Right lobe of liver (tissue), 6 donors: Measurements from ENCODE around the gene LYRM7. TPM values are rescaled to one million over a fixed set of nuclear protein-coding genes. Genes with fewer than 3 reads are reported as not detected.
A peak's percentile ranks its signal among the peaks of the same experiment; 100 is the strongest.

Experiments
- ATAC-seq, 4 donors: fragments of 200-7000 bp; cut with Tn5 transposase; one replicate each; pipeline ENCODE4 v1.9.1; 2020; ENCODE audit warnings: mild to moderate bottlenecking in 4 of 4, moderate library complexity in 4 of 4
- DNase-seq, 3 donors: peaks; one replicate each; pipeline ENCODE4 v3.0.0-alpha.2; 2020
- H3K27ac ChIP-seq, 3 donors: fragments of 200-600 bp; one replicate each; pipeline ENCODE4 v1.8.0; 2022
- H3K27me3 ChIP-seq, 2 donors: fragments of 200-600 bp; one replicate each; pipeline ENCODE4 v1.8.0; 2022
- H3K36me3 ChIP-seq, 4 donors: fragments of 200-600 bp; sonication (generic) in 1 of 4; one replicate each; pipeline versions ENCODE4 v1.5.1 to v1.8.0; 2017 to 2022; ENCODE audit warnings: control low read depth in 1 of 4
- H3K4me1 ChIP-seq, 4 donors: fragments of 200-600 bp; sonication (generic) in 1 of 4; one replicate each; pipeline versions ENCODE4 v1.5.1 to v1.8.0; 2017 to 2022; ENCODE audit warnings: control low read depth in 1 of 4
- H3K4me3 ChIP-seq, 3 donors: fragments of 200-600 bp; one replicate each; pipeline ENCODE4 v1.8.0; 2022
- H3K9me3 ChIP-seq, 4 donors: fragments of 200-600 bp; sonication (generic) in 1 of 4; one replicate each; pipeline versions ENCODE4 v1.5.1 to v1.8.0; 2017 to 2022; ENCODE audit warnings: control low read depth in 1 of 4
- POLR2A ChIP-seq: fragments of 450-650 bp; IDR thresholded peaks from one replicate; pipeline ENCODE4 v1.6.1; 2017; ENCODE audit warnings: antibody characterized with exemption, mild to moderate bottlenecking
- WGBS: methylation state at CpG from one replicate; pipeline ENCODE4 v1.1.6; 2018; ENCODE audit warnings: low coverage, low lambda C conversion rate; ENCODE audit not compliant: insufficient coverage; ENCODE audit errors: missing lambda C conversion rate; 5-methylcytosine and 5-hydroxymethylcytosine counted together
- intact Hi-C, 2 donors: fragments of 100-400 bp; cut with DNase I; formaldehyde crosslinking; loops; one replicate each; pipeline versions ENCODE4 v1.11.2 to v1.14.1; 2022
- total RNA-seq, 6 experiments: library from RNA; depleted of rRNA in 2 of 6; stranded (reverse); fragments of >200 nt in 2 of 6; fragmentation: NEBNext Ultra II Directional in 3 of 6; extraction: Animal tissue kit (Norgen Biotek cat#: 25700) in 3 of 6; gene quantifications; one replicate each; pipeline versions ENCODE4 v1.1.0 to v1.2.4, GENCODE V29; 2016 to 2023
- TF ChIP-seq, protein P1 (sequence below), 4 donors: fragments of 200-600 bp in 3 of 4; fragments of 450-650 bp in 1 of 4; IDR thresholded peaks; one replicate each; pipeline versions ENCODE4 v1.5.1 to v1.8.0; 2016 to 2022; ENCODE audit warnings: antibody characterized with exemption in 4 of 4, mild to moderate bottlenecking in 2 of 4
- donor health status: DM: no; HTN: yes; CAD: no.
- donor health status: DM: no; HTN: no; CAD: no.
- donor health status: DM: no; HTN: no; CAD: no.
- donor health status: DM: no; HTN: yes; CAD: no.
- donor health status: DM: no; HTN: yes; CAD: no.

The LYRM7 gene
- total RNA-seq, 6 experiments from 2014 or later: 4.4 to 9.5 (median 5.6) TPM

DNA sequence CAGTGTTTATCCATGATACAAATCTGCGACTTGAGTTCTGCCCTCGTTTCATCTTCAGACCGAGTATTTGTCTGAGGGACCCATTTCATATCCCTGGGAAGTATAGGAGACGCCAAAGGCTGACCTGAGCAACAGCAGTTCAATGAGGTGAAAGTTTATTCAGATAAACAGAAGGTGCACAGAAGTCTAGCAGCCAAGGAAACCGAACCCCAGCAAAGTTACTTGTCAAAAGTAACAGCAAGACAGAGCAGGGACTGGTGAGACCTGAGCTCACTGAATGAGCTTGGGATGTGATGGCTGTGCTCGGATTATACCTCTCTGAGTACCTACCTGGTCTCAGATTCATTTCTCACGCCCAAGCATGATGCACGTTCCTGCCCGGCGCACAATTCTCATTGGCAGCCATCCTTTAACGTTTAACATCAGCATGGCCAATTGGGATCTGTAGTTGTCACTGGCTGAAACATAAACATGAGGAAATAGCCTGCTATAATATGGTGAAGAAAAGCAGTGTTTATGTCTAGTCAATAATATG lies 599 bp downstream of the LYRM7 start:
- H3K4me3 ChIP-seq: peak overlapping the region; percentile 59 to 66 (median 65)
- ATAC-seq (peak; percentile 1 to 16 (median 8)), DNase-seq (no peak)
- no peaks in the 10 kb centered on the region for H3K9me3 ChIP-seq
- H3K36me3 ChIP-seq: no peaks in the 10 kb centered on the region
- no peaks in the 10 kb centered on the region for H3K27me3 ChIP-seq
- intact Hi-C loops: no loop called here
- H3K27ac ChIP-seq: peak overlapping the region; percentile 41 to 65 (median 47)
- peaks cover 0 to 5% (median 0%) of the 10 kb centered on the region in 4 donors for H3K4me1 ChIP-seq
- TF ChIP-seq, protein P1, sequence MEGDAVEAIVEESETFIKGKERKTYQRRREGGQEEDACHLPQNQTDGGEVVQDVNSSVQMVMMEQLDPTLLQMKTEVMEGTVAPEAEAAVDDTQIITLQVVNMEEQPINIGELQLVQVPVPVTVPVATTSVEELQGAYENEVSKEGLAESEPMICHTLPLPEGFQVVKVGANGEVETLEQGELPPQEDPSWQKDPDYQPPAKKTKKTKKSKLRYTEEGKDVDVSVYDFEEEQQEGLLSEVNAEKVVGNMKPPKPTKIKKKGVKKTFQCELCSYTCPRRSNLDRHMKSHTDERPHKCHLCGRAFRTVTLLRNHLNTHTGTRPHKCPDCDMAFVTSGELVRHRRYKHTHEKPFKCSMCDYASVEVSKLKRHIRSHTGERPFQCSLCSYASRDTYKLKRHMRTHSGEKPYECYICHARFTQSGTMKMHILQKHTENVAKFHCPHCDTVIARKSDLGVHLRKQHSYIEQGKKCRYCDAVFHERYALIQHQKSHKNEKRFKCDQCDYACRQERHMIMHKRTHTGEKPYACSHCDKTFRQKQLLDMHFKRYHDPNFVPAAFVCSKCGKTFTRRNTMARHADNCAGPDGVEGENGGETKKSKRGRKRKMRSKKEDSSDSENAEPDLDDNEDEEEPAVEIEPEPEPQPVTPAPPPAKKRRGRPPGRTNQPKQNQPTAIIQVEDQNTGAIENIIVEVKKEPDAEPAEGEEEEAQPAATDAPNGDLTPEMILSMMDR (IDR thresholded peaks at IDR 0.05): no peak
- TF ChIP-seq POLR2A: no peak
- 2% methylated on average over 11 of the region's 11 CpGs for WGBS

DNA sequence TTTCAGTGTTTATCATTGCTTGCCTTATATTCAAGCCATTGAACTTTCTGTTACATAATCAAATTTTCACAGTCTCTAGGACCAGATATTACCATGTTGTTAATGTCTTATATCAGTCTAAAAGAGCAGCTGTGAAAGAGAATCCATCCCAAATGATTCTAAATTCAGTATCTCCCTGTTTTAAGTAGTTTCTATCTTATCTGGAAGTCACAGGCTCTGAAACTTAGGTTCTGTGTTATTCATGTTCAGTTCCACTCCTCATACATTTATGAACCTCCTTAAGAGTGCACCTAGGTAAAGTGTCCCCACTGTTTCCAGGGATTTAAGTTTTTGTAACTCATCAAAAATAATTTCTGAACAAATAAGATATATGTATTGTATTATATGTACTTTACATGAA lies 9.7 kb downstream of the LYRM7 start:
- ATAC-seq (no peak), DNase-seq (no peak)
- Histone ChIP-seq H3K36me3 (no peaks in the 10 kb centered on the region), H3K27ac (no peak overlapping the region), H3K4me1 (no peaks in the 10 kb centered on the region), H3K9me3 (no peaks in the 10 kb centered on the region), H3K4me3 (no peak overlapping the region), H3K27me3 (no peaks in the 10 kb centered on the region)
- intact Hi-C loops: no loop called here
- TF ChIP-seq, protein P1 (IDR thresholded peaks at IDR 0.05): no peak
- TF ChIP-seq POLR2A: no peak

DNA sequence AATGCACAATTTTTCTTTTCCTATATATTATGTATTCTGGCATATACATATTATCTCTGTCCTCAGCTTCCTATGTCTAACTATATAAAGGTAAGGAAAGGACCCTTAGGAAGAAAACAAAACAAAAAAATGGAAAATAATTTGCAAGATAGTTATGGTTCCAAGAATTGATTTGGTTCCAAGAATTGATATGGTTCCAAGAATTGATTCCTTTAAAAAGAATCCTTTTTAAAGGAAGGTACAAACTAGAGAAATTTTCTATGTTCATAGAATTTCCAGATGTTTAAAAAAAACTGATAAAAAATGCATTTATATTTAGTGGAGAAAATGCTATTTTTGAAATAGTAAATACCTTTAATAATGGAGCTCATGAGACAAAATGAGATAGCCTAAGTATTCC lies 12.1 kb downstream of the LYRM7 start:
- TF ChIP-seq POLR2A: no peak
- TF ChIP-seq, protein P1 (IDR thresholded peaks at IDR 0.05): no peak
- DNase-seq (no peak), ATAC-seq (no peak)
- H3K4me1 ChIP-seq: no peaks in the 10 kb centered on the region
- H3K27me3 ChIP-seq: no peaks in the 10 kb centered on the region
- H3K9me3 ChIP-seq: no peaks in the 10 kb centered on the region
- H3K4me3 ChIP-seq: no peak overlapping the region
- H3K27ac ChIP-seq: no peak overlapping the region
- H3K36me3 ChIP-seq: no peaks in the 10 kb centered on the region
- intact Hi-C loops: no loop called here

GRCh38 chr5:131185523-131186104 lies 14.9 kb downstream of the LYRM7 start:
- intact Hi-C loops: no loop called here
- Histone ChIP-seq H3K27me3 (no peaks in the 10 kb centered on the region), H3K36me3 (no peaks in the 10 kb centered on the region), H3K27ac (no peak overlapping the region), H3K4me1 (no peaks in the 10 kb centered on the region), H3K9me3 (no peaks in the 10 kb centered on the region), H3K4me3 (no peak overlapping the region)
- no peak for TF ChIP-seq POLR2A
- TF ChIP-seq, protein P1 (IDR thresholded peaks at IDR 0.05): no peak
- DNase-seq (no peak), ATAC-seq (no peak)
